Mesenteric fat pad (tissue), 1 donor: ENCODE results near the gene PTCHD1. TPM values are rescaled to one million over a fixed set of nuclear protein-coding genes. Genes with fewer than 3 reads are reported as not detected.

Source experiments
- DNase-seq: peaks from one replicate; pipeline ENCODE4 v3.0.0-alpha.2; 2020; ENCODE audit warnings: low spot score
- total RNA-seq: library from RNA; stranded (reverse); fragmentation: NEBNext Ultra II Directional; extraction: Animal tissue kit (Norgen Biotek cat#: 25700); gene quantifications from one replicate; pipeline ENCODE4 v1.2.1, GENCODE V29; 2021
- donor health status: DM: yes; HTN: yes; CAD: no.

The PTCHD1 gene
- total RNA-seq, 1 donor from 2014 or later: 0.19 TPM

GRCh38 chrX:23344904-23345271 is 10.2 kb downstream of the PTCHD1 start:
- DNase-seq: no peak

GRCh38 chrX:23356189-23356588 is 21.5 kb downstream of the PTCHD1 start:
- no peak for DNase-seq

- no peak for DNase-seq
These were observed 29.8 kb downstream of the PTCHD1 start for GRCh38 chrX:23364416-23364815.

- DNase-seq: no peak
These were observed 30.9 kb downstream of the PTCHD1 start for GRCh38 chrX:23365541-23365940.

GRCh38 chrX:23366914-23367313 is 32.3 kb downstream of the PTCHD1 start:
- no peak for DNase-seq

GRCh38 chrX:23369027-23369426 is 34.4 kb downstream of the PTCHD1 start:
- no peak for DNase-seq

GRCh38 chrX:23372220-23372902 is 37.7 kb downstream of the PTCHD1 start:
- DNase-seq: no peak

GRCh38 chrX:23373129-23373804 is 38.6 kb downstream of the PTCHD1 start:
- no peak for DNase-seq

- DNase-seq: no peak
These were observed 39.6 kb downstream of the PTCHD1 start for GRCh38 chrX:23374291-23374690.

GRCh38 chrX:23376581-23376980 is 41.9 kb downstream of the PTCHD1 start:
- DNase-seq: no peak

- no peak for DNase-seq
These were observed 45.9 kb downstream of the PTCHD1 start for GRCh38 chrX:23380581-23380980.

GRCh38 chrX:23381099-23382087 is 46.7 kb downstream of the PTCHD1 start:
- DNase-seq: no peak

- no peak for DNase-seq
These were observed 47.9 kb downstream of the PTCHD1 start for GRCh38 chrX:23382572-23382971.

GRCh38 chrX:23383411-23383810 is 48.8 kb downstream of the PTCHD1 start:
- no peak for DNase-seq

GRCh38 chrX:23385242-23385641 is 50.6 kb downstream of the PTCHD1 start:
- DNase-seq: no peak

GRCh38 chrX:23386260-23386659 is 51.6 kb downstream of the PTCHD1 start:
- no peak for DNase-seq

GRCh38 chrX:23386726-23387125 is 52.1 kb downstream of the PTCHD1 start:
- no peak for DNase-seq

- DNase-seq: no peak
These were observed 53.0 kb downstream of the PTCHD1 start for GRCh38 chrX:23387550-23388184.

- DNase-seq: no peak
These were observed 54.6 kb downstream of the PTCHD1 start for GRCh38 chrX:23389196-23389792.

GRCh38 chrX:23390979-23391378 is 56.3 kb downstream of the PTCHD1 start:
- no peak for DNase-seq

- DNase-seq: no peak
These were observed 57.5 kb downstream of the PTCHD1 start for GRCh38 chrX:23392195-23392594.
